Activated effector memory CD4-positive, alpha-beta T cell treated with Interleukin-2 at 50 U/mL for 16 hours (primary cell): Measurements from ENCODE around the gene NDEL1.

Experiments
- DNase-seq: peaks from one replicate; pipeline ENCODE4 v3.0.0-alpha.2; 2020

The NDEL1 gene

GRCh38 chr17:8459831-8460230 lies 24.1 kb downstream of the NDEL1 start:
- DNase-seq = no peak

- DNase-seq = no peak
These were observed 26.9 kb downstream of the NDEL1 start for GRCh38 chr17:8462564-8462963.

DNA sequence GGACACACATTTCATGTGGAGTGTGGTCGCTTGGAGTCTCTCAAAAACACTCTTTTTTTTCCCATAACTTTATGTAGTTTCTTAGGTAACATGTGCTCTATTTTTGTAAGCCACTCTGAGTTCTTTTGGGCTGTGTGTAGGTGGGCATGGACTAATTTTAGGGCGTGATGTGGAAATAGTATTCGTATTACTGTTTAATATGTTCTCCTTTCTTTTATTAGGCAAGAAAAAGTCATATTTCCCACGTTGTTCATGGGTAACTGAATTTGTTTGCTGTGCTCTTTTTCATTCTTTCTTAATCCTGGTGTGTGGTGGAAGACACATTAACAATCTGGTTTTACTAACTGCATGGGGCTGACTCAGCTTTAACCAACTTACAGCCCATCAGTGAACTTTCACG lies 27.4 kb downstream of the NDEL1 start:
- no peak for DNase-seq

- no peak for DNase-seq
These were observed 29.3 kb downstream of the NDEL1 start for GRCh38 chr17:8464941-8465340.

DNA sequence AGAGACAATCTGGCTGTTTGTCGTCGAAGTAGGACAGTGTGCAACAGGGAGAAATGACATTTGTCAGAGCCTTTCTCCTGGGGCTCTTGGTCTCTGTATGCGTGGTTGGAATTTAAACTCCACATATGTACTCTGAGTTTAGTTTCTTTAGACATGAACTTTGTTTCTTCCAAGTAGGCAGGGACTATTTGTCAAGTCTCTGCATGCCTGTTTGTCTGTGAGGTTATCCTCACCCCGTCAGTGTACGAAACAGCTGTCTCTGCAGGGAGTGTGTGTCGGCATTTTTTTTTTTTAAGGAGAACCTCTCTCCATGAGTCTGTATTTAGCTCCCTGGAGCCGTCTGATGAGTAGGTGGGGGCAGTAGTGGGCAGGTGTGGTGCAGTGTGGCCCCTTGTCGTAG lies 29.7 kb downstream of the NDEL1 start:
- no peak for DNase-seq

DNA sequence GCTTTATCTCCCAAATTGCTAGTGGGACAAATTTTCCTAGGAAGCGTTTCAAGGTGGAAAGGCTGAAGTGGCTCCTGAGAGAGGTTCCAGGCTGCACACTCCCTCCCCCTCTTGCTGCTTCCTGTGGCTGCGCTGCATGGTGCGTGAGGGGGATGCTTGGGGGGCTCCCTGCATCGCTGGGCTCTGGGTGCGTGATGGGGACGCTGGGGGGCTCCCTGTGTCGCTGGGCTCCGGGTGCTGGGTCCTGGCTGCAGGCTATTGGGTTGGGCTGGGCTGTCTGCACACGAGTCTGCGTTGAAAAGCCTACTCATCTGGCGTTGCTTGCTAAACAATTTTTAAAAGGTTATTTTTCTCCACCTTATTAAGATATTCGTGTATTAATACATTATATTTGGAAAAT lies 30.1 kb downstream of the NDEL1 start:
- no peak for DNase-seq

- no peak for DNase-seq
These were observed 30.8 kb downstream of the NDEL1 start for GRCh38 chr17:8466456-8466855.

DNA sequence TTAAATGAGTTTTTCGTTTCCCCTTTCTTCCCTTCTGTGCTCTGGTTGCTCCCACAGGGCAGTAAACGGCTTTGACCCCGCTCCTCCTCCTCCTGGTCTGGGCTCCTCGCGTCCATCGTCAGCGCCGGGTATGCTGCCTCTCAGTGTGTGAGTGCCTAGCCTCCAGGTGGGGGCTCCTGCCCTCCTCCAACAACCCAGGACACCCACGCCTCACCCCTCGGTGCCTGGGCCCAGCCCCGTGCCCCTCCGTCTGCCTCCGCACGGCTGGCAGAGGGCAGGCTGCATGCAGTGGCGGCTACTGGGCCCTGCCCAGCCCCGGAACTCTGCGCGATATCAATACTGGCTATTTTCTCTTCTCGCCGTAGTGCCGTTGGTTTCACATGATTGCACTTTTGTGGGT lies 31.2 kb downstream of the NDEL1 start:
- DNase-seq = no peak

DNA sequence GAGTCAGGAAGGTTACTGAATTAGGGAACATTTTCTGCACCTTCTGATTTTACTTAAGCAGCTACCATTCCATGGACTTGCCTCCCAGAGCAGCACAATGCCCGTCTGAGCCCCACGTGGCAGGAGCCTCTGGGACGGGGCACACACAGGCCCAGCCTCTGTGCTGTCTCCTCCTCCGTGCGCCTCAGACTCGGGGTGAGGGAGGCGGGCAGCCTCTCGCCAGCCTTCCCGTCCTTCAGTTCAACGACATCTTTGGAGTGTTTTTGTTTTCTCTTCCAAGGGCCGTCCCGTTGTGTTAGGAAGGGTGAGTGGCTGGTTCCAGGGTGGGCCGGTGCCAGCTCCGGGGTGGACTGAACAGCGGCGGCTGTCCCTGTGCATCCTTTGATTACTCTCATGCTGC lies 31.8 kb downstream of the NDEL1 start:
- DNase-seq = no peak

DNA sequence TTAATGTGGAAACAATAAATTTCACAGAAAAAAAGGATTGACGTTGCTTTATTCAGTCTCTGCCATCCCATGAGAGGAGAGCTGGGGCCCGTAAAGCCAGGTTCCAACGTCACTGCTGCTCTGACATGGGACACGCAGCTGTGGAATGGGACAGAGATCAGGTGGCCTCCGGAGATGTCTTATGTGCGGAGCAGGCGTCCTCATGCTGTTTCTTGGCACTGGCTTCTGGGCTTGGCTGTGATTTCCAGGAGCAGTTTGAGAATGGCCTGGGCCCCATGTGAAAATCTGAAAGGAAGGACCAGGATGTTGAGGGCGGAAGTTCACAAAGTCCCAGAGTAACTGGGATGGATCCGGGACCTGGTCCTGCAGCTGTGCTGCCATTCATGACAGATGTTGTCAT lies 32.4 kb downstream of the NDEL1 start:
- DNase-seq = no peak

- no peak for DNase-seq
These were observed 33.3 kb downstream of the NDEL1 start for GRCh38 chr17:8468980-8469379.

- no peak for DNase-seq
These were observed 34.3 kb downstream of the NDEL1 start for GRCh38 chr17:8469964-8470363.

- DNase-seq = no peak
These were observed 34.9 kb downstream of the NDEL1 start for GRCh38 chr17:8470447-8471047.

DNA sequence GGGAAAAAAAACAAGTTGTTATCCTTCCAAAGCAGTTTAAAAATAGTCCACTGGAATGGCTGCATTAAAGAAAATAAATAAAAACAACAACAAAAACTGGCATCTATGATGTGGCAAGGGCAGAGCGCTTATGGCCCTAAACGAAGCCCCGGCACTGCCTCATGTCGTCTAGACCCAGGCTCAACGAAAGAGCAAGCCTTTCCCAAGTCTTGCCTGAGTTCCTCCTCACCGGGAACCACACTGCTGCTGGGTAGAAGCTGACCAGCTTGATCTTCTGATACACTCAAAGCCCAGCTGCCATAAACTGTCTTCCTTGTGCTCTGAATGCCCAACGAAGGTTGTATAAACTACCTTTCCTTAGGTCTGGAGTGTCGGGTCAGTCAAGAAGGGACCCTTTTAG lies 37.0 kb downstream of the NDEL1 start:
- no peak for DNase-seq

GRCh38 chr17:8473451-8474192 lies 37.9 kb downstream of the NDEL1 start:
- no peak for DNase-seq

- DNase-seq = no peak
These were observed 39.1 kb downstream of the NDEL1 start for GRCh38 chr17:8474826-8475225.

- no peak for DNase-seq
These were observed 39.5 kb downstream of the NDEL1 start for GRCh38 chr17:8475227-8475626.

- DNase-seq = no peak
These were observed 40.1 kb downstream of the NDEL1 start for GRCh38 chr17:8475781-8476180.

- DNase-seq = no peak
These were observed 41.1 kb downstream of the NDEL1 start for GRCh38 chr17:8476741-8477140.

- no peak for DNase-seq
These were observed 41.5 kb downstream of the NDEL1 start for GRCh38 chr17:8477171-8477570.

- DNase-seq = no peak
These were observed 42.2 kb downstream of the NDEL1 start for GRCh38 chr17:8477715-8478441.

DNA sequence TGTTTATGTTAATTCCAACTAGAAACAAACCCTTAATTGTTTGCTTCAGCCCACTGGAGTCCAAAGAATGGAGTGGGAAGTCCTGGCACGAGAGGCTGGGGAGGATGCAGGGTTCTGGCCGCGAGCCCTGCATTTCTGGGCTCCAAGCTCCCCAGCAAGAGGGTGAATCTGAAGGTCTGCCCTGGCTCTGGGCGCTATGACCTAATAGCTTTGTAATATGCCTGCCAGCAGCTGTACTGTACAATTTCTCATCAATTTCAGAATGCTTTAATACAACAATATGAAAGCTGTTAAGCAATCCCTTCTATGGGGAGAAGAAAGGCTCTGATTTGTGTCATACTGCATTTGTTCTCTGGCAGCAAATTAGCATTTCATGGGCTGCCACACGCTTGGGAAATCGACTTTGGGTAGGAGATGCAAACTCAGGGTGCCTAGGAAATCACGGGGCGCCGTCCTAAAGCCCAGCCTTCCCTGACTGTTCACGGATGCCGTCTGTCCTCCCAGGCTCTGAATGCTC lies 43.8 kb downstream of the NDEL1 start:
- DNase-seq = no peak

DNA sequence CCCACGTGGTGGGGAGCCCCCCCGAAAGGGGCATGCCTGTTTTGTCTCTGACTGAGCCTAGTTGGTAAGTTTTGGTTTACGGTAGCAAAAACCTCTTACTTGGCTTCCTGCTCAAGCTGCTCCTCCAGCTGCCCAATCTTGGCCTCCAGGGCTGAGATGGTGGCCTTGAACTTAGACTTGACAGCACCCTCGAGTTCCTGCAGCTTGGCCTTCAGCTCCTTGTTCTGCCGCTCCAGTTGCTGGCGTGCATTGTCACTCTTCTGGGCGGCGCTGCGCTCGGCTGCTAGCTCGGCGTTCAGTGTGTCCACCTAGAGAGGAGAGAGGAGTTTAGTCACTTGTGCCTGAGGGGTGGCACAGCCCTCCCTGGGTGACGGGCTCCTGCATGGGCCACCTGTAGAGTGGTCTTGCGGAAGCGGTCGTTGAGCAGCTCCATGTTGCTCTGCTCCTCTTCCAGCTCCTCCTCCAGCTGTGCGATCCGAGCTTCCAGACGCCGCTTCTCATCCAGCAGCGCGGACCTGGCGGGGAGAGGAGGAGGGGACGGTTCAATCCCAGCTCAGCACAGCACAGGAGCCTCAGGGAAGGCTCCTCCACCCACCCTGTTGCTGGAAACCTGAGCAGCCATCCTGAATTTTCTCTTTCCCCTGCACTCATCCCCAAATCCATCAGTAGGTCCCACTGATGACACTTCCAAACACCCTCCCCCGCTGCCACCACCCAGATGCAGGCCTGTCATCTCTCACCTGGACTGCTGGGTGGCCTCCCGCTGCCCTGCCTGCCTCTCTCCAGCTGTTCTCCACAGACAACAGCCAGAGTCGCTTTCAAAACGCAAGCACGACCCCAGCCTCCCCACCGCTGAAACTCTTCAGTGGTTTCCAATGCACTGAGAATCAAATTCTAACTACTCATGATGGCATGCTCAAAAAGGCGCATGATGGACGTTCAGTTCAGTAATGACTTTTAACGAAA lies 44.6 kb downstream of the NDEL1 start:
- no peak for DNase-seq
